NCI-H2196 (cell line): ENCODE data around the gene PLEKHG4.

ENCODE experiments used
- DNase-seq: peaks from one replicate; lab custom pipeline; 2025; ENCODE audit not compliant: unreplicated experiment; lab: John Stamatoyannopoulos, UW

The PLEKHG4 gene

DNA sequence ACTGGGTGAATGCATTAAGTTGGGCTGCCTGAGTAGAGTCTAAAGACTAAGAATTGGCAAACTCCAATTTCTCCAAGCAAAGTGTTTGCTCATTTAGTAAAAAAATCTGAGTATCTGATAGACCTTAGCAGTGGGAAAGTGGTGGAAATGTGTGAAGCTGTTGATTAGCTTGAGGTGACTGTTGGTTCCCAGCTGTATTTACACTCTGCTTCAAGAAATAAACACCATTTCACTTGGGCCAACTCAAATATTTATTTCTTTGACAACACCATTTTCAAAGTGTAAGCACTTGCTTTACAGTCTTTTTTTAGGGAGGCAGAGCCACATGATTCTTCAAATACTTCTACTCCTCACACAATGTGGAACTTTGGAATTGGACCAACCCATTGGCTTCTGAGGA, 38.5 kb downstream of the PLEKHG4 start:
- no peak for DNase-seq

DNA sequence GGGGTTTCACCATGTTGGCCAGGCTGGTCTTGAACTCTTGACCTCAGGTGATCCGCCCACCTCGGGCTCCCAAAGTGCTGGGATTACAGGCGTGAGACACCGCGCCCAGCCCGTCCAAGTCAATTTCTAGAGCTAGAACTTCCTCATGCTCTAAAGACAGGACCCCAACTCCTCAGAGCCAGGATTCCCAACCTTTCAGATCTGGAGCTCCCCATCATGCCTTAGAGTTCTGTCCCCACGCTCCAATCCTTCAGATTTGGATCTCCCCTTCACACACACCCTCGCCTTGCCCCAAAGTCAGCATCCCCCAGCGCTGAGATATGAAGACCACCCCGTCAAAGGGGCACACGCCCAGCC, 46.8 kb downstream of the PLEKHG4 start:
- no peak for DNase-seq

GRCh38 chr16:67326472-67327309, 47.4 kb downstream of the PLEKHG4 start, which contains the start of the genes KCTD19 and LRRC36:
Gene KCTD19, minus strand, starts transcription at chr16:67326741. Its CDS starts 34 bp downstream, at chr16:67326707.
Gene LRRC36, plus strand, starts transcription at chr16:67326815. Its CDS starts 48 bp downstream, at chr16:67326863.
- DNase-seq = no peak

DNA sequence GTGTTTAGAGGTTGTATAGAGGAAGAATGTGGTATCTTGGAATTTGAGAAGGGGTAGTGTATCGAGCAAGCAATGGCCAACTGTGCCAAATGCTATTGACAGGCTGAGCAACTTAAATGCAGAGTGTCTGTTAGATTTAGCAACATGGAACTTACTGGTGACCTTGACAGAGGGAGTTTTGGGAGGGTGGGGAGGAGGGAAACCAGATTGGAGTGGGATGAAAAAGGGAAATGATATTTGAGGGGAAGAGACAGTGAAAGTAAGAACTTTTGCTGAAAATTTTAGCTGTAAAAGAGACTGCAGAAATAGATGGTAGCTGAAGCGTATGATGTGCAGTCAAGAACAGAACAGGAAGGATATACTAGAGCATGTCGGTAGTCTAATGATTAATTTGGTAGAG, 48.4 kb downstream of the PLEKHG4 start:
- DNase-seq = no peak

DNA sequence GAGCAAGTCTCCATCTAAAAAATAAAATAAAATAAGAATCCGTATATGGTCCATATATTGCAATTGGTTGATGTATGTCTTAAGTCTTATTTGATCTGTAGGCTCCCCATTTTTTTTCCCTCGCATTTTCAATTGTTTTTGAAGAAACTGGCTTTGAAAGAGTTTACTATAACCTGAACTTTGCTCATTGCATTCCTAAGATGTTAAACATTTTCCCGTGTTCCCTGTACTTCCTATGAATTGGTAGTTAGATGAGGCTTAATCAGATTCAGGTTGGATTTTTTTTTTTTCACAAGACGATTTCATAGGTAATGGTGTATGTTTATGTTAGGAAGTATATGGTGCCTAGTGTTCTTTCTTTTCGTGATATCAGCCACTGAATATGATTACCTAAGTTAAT, 50.6 kb downstream of the PLEKHG4 start:
- no peak for DNase-seq

GRCh38 chr16:67333315-67333714, 54.0 kb downstream of the PLEKHG4 start:
- no peak for DNase-seq

GRCh38 chr16:67336116-67336515, 56.8 kb downstream of the PLEKHG4 start:
- no peak for DNase-seq

DNA sequence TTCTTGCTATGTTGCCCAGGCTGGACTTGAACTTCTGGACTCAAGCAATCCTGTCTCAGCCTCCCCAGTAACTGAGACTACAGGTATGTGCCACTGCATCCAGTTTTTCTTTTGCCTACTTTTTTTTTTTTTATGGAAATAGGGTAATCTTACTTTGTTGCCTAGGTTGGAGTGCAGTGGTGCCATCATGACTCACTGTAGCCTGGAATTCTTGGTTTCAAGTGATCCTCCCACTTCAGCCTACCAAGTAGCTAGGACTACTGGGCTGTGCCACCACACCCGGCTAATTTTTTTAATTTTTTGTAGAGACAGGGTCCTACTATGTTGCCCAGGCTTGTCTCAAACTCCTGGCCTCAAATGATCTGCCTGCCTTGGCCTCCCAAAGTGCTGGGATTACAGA, 57.3 kb downstream of the PLEKHG4 start:
- no peak for DNase-seq
